ENCODE data around the gene GAGE1. TPM values are rescaled to one million over a fixed set of nuclear protein-coding genes. Genes with fewer than 3 reads are reported as not detected.
"Not testable (repeated sequence)": the region's sequence is repeated elsewhere in the genome, so short reads cannot be mapped to it uniquely, and the experiment has no call there.

Gene GAGE1, protein sequence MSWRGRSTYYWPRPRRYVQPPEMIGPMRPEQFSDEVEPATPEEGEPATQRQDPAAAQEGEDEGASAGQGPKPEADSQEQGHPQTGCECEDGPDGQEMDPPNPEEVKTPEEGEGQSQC
- not detected for total RNA-seq

DNA sequence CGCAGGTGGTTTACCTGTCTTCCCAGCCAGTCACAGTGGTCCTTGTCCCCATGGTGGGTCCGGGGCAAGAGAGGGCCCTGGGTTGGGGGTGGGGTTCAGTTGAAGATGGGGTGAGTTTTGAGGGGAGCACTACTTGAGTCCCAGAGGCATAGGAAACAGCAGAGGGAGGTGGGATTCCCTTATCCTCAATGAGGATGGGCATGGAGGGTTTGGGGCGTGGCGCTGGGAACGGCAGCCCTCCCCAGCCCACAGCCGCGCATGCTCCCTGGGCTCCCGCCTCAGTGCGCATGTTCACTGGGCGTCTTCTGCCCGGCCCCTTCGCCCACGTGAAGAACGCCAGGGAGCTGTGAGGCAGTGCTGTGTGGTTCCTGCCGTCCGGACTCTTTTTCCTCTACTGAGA is at the start of gene GAGE1:
TSS of gene GAGE1 (plus strand) at position 301 of the 400 bp plus-strand sequence. CDS start 1,155 bp downstream, outside the sequence.
- H3K9me3 Mint-ChIP-seq; H3K27me3 Mint-ChIP-seq (ENCODE audit: low read depth); H3K27ac Mint-ChIP-seq; intact Hi-C loops (cut with micrococcal nuclease); H3K36me3 Mint-ChIP-seq (ENCODE audit: low read depth); H3K4me3 Mint-ChIP-seq; H3K4me1 Mint-ChIP-seq (ENCODE audit: low read depth); DNase-seq; CTCF ChIA-PET: not testable (repeated sequence)

DNA sequence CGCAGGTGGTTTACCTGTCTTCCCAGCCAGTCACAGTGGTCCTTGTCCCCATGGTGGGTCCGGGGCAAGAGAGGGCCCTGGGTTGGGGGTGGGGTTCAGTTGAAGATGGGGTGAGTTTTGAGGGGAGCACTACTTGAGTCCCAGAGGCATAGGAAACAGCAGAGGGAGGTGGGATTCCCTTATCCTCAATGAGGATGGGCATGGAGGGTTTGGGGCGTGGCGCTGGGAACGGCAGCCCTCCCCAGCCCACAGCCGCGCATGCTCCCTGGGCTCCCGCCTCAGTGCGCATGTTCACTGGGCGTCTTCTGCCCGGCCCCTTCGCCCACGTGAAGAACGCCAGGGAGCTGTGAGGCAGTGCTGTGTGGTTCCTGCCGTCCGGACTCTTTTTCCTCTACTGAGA is 47.8 kb upstream of the GAGE1 start, which contains the start of gene GAGE12E:
TSS of gene GAGE12E (plus strand) at position 301 of the 400 bp plus-strand sequence. CDS start 1,155 bp downstream, outside the sequence.
- H3K27me3 Mint-ChIP-seq (ENCODE audit: low read depth); H3K27ac Mint-ChIP-seq; H3K36me3 Mint-ChIP-seq (ENCODE audit: low read depth); intact Hi-C loops (cut with micrococcal nuclease); CTCF ChIA-PET; H3K4me3 Mint-ChIP-seq; H3K9me3 Mint-ChIP-seq; H3K4me1 Mint-ChIP-seq (ENCODE audit: low read depth); DNase-seq: not testable (repeated sequence)

DNA sequence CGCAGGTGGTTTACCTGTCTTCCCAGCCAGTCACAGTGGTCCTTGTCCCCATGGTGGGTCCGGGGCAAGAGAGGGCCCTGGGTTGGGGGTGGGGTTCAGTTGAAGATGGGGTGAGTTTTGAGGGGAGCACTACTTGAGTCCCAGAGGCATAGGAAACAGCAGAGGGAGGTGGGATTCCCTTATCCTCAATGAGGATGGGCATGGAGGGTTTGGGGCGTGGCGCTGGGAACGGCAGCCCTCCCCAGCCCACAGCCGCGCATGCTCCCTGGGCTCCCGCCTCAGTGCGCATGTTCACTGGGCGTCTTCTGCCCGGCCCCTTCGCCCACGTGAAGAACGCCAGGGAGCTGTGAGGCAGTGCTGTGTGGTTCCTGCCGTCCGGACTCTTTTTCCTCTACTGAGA is 38.3 kb upstream of the GAGE1 start, which contains the start of gene GAGE12F:
TSS of gene GAGE12F (plus strand) at position 301 of the 400 bp plus-strand sequence. CDS start 1,155 bp downstream, outside the sequence.
- intact Hi-C loops (cut with micrococcal nuclease); H3K9me3 Mint-ChIP-seq; H3K27ac Mint-ChIP-seq; CTCF ChIA-PET; H3K4me3 Mint-ChIP-seq; H3K4me1 Mint-ChIP-seq (ENCODE audit: low read depth); DNase-seq; H3K27me3 Mint-ChIP-seq (ENCODE audit: low read depth); H3K36me3 Mint-ChIP-seq (ENCODE audit: low read depth): not testable (repeated sequence)

DNA sequence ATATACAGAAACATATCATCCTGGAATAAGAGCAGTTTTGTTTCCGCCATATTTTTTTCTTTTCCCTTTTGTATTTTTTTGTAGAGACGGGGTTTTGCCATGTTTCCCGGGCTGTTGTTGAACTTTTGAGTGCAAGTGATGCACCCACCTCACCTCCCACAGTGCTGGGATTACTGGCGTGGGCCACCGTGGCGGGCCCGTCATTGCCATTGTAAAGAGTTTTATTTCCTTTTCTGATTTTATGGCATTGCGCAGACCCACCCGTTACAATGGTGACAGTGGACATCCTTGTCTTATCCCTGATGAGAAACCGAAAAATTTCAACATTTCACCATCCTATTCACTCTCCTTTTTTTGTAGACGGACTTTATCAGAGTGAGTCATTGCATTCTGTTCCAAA is 30.1 kb upstream of the GAGE1 start:
- DNase-seq; H3K4me3 Mint-ChIP-seq; H3K27me3 Mint-ChIP-seq (ENCODE audit: low read depth); H3K9me3 Mint-ChIP-seq; H3K4me1 Mint-ChIP-seq (ENCODE audit: low read depth); H3K36me3 Mint-ChIP-seq (ENCODE audit: low read depth); intact Hi-C loops (cut with micrococcal nuclease); H3K27ac Mint-ChIP-seq; CTCF ChIA-PET: not testable (repeated sequence)

DNA sequence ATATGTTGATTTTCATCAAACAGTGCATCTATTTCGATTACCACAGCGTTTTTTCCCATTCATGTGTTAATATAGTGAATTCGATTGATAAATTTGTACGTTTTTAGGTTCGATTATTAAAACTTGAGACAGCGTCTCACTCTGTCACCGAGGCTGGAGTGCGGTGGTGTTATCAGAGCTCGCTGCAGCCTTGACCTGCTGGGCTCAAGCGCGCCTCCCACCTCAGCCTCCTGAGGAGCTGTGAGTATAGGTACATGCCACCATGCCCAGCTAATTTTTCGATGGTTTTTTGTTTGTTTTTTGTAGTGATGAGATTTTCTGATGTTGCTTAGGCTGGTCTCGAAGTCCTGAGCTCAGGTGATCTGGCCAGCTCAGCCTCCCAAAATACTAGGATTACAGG is 29.7 kb upstream of the GAGE1 start:
- CTCF ChIA-PET; H3K27ac Mint-ChIP-seq; H3K27me3 Mint-ChIP-seq (ENCODE audit: low read depth); DNase-seq; intact Hi-C loops (cut with micrococcal nuclease); H3K4me1 Mint-ChIP-seq (ENCODE audit: low read depth); H3K9me3 Mint-ChIP-seq; H3K36me3 Mint-ChIP-seq (ENCODE audit: low read depth); H3K4me3 Mint-ChIP-seq: not testable (repeated sequence)

DNA sequence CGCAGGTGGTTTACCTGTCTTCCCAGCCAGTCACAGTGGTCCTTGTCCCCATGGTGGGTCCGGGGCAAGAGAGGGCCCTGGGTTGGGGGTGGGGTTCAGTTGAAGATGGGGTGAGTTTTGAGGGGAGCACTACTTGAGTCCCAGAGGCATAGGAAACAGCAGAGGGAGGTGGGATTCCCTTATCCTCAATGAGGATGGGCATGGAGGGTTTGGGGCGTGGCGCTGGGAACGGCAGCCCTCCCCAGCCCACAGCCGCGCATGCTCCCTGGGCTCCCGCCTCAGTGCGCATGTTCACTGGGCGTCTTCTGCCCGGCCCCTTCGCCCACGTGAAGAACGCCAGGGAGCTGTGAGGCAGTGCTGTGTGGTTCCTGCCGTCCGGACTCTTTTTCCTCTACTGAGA is 28.7 kb upstream of the GAGE1 start, which contains the start of gene GAGE12G:
TSS of gene GAGE12G (plus strand) at position 301 of the 400 bp plus-strand sequence. CDS start 1,155 bp downstream, outside the sequence.
- intact Hi-C loops (cut with micrococcal nuclease); H3K4me3 Mint-ChIP-seq; DNase-seq; H3K27ac Mint-ChIP-seq; H3K9me3 Mint-ChIP-seq; H3K36me3 Mint-ChIP-seq (ENCODE audit: low read depth); H3K4me1 Mint-ChIP-seq (ENCODE audit: low read depth); CTCF ChIA-PET; H3K27me3 Mint-ChIP-seq (ENCODE audit: low read depth): not testable (repeated sequence)

DNA sequence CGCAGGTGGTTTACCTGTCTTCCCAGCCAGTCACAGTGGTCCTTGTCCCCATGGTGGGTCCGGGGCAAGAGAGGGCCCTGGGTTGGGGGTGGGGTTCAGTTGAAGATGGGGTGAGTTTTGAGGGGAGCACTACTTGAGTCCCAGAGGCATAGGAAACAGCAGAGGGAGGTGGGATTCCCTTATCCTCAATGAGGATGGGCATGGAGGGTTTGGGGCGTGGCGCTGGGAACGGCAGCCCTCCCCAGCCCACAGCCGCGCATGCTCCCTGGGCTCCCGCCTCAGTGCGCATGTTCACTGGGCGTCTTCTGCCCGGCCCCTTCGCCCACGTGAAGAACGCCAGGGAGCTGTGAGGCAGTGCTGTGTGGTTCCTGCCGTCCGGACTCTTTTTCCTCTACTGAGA is 19.2 kb upstream of the GAGE1 start, which contains the start of gene GAGE12H:
TSS of gene GAGE12H (plus strand) at position 301 of the 400 bp plus-strand sequence. CDS start 1,155 bp downstream, outside the sequence.
- H3K36me3 Mint-ChIP-seq (ENCODE audit: low read depth); intact Hi-C loops (cut with micrococcal nuclease); H3K4me1 Mint-ChIP-seq (ENCODE audit: low read depth); H3K9me3 Mint-ChIP-seq; H3K27me3 Mint-ChIP-seq (ENCODE audit: low read depth); CTCF ChIA-PET; DNase-seq; H3K27ac Mint-ChIP-seq; H3K4me3 Mint-ChIP-seq: not testable (repeated sequence)

DNA sequence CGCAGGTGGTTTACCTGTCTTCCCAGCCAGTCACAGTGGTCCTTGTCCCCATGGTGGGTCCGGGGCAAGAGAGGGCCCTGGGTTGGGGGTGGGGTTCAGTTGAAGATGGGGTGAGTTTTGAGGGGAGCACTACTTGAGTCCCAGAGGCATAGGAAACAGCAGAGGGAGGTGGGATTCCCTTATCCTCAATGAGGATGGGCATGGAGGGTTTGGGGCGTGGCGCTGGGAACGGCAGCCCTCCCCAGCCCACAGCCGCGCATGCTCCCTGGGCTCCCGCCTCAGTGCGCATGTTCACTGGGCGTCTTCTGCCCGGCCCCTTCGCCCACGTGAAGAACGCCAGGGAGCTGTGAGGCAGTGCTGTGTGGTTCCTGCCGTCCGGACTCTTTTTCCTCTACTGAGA is 9.6 kb upstream of the GAGE1 start, which contains the start of gene GAGE2A:
TSS of gene GAGE2A (plus strand) at position 301 of the 400 bp plus-strand sequence. CDS start 1,155 bp downstream, outside the sequence.
- not testable (repeated sequence) for DNase-seq

DNA sequence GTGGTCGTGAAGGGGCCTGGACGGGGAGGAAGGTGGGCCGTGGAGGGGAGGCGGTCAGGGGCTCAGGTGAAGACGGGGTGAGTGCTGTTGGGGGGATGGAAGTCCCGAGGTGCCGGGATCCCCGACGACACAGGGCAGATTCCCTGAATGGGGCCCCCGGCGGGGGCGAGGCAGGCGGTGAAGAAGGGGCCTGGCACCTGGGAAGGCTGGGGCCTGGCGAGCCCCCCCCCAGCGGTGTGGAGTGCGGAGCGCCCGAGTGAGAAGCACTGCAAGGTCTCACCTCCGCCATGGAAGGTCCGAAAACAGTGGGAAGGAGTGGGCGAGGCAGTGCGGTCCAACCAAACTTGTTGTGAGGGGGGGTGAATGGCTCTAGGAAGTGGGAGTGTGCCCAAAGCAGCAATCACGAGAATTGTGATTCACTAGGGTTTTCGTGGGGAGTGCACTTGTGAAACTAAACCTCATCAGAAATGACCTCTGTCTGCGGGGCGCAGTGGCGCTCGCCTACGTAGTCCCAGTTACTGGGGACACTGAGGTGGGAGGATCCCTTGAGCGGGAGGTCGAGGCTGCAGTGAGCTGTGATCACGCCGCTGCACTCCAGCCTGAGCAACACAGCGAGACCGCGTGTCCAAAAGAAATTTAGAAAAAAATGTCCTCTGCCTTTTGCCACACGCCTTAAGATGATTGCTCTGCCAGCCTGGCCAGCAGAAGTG is 8.9 kb upstream of the GAGE1 start:
- H3K36me3 Mint-ChIP-seq (ENCODE audit: low read depth); CTCF ChIA-PET; H3K9me3 Mint-ChIP-seq; intact Hi-C loops (cut with micrococcal nuclease); DNase-seq; H3K4me3 Mint-ChIP-seq; H3K27me3 Mint-ChIP-seq (ENCODE audit: low read depth); H3K4me1 Mint-ChIP-seq (ENCODE audit: low read depth); H3K27ac Mint-ChIP-seq: not testable (repeated sequence)

More for the DNA sequence above, 9.6 kb upstream of the GAGE1 start, which contains the start of gene GAGE2A:
- H3K4me3 Mint-ChIP-seq; CTCF ChIA-PET; H3K27ac Mint-ChIP-seq; H3K9me3 Mint-ChIP-seq; H3K4me1 Mint-ChIP-seq (ENCODE audit: low read depth); H3K27me3 Mint-ChIP-seq (ENCODE audit: low read depth); H3K36me3 Mint-ChIP-seq (ENCODE audit: low read depth); intact Hi-C loops (cut with micrococcal nuclease): not testable (repeated sequence)

DNA sequence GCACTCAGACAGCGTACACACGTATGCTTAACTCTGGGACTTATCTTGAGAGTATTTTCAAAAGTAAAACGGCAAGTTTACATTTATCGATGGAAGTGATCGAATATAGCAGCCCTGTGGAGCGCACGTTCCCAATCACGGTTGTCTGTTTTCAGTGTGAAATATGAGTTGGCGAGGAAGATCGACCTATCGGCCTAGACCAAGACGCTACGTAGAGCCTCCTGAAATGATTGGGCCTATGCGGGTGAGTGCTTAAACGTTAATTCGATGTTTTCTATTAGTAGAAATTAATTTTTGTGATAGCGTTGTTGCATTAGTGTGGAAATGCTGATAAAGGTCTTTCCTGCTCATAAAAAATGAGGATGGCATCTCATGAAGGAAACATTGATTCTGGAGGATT is 8.3 kb upstream of the GAGE1 start:
- DNase-seq; H3K27me3 Mint-ChIP-seq (ENCODE audit: low read depth); H3K9me3 Mint-ChIP-seq; CTCF ChIA-PET; H3K4me3 Mint-ChIP-seq; intact Hi-C loops (cut with micrococcal nuclease); H3K4me1 Mint-ChIP-seq (ENCODE audit: low read depth); H3K27ac Mint-ChIP-seq; H3K36me3 Mint-ChIP-seq (ENCODE audit: low read depth): not testable (repeated sequence)

DNA sequence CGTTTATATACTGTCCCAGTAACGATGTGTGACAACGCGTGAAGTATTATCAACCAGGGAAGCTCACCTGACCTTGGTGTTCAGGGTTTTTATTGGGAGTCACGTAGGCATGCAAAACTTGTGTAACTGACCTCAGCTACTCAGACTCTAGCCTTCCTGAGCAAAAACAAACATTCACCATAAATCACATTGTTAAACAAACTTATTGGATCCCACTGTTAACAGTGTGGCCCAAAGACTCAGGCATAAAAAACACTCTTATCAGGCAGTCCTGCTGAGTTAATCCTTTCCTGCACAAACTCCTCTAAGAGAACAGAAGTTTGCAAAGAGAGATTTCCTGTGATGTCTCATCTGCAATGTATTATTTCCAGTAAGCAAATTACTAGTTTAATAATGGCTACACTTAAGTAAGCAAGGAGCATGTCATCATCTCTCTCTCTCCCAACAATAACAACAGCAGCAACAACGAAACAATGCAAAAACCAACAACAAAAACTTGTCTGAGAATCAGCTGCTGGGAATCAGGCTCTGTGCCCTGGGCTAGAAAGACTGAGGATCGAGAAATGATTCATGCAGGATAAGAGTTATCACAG is 12.0 kb downstream of the GAGE1 start:
- Mint-ChIP-seq H3K27me3 (ENCODE audit: low read depth) (no peaks in the 10 kb centered on the region), H3K4me1 (ENCODE audit: low read depth) (no peaks in the 10 kb centered on the region), H3K4me3 (no peak overlapping the region), H3K9me3 (no peaks in the 10 kb centered on the region), H3K36me3 (ENCODE audit: low read depth) (no peaks in the 10 kb centered on the region), H3K27ac (no peak overlapping the region)
- intact Hi-C loops (cut with micrococcal nuclease), result no loop called here
- CTCF ChIA-PET, result no interaction called here
- no peak for DNase-seq

DNA sequence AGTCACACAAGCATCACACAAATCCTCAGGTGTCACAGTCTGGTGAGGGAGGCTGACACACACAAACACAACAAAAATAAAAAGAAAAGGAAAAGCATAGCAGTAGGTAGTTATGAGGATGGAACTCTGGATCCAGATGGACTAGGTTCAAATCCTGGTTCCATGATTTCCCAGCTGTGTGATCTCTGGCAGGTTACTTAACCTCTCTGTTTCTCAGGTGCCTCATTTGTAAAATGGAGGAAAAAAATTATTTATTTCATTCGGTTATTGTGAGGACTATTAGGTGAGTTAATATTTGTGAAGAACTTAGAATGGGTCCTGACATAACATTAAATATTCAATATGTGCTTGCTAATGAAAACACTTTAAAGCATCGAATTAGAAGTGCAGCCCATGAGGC is 19.8 kb downstream of the GAGE1 start:
- H3K9me3 Mint-ChIP-seq, result no peaks in the 10 kb centered on the region
- no peak overlapping the region for H3K4me3 Mint-ChIP-seq
- intact Hi-C loops (cut with micrococcal nuclease), result no loop called here
- H3K4me1 Mint-ChIP-seq (ENCODE audit: low read depth), result no peaks in the 10 kb centered on the region
- H3K27ac Mint-ChIP-seq, result no peak overlapping the region
- H3K36me3 Mint-ChIP-seq (ENCODE audit: low read depth), result no peaks in the 10 kb centered on the region
- DNase-seq, result no peak
- H3K27me3 Mint-ChIP-seq (ENCODE audit: low read depth), result no peaks in the 10 kb centered on the region
- CTCF ChIA-PET, result no interaction called here
